Stimulated activated CD4-positive, alpha-beta T cell treated with anti-CD3 and anti-CD28 coated beads, Interleukin-15, amount 100 ng/mL, for 48 hours (primary cell): ENCODE data around the gene SPATS2.
A peak's percentile ranks its signal among the peaks of the same experiment; 100 is the strongest.

Experiments
- DNase-seq, 2 donors: peaks; one replicate each; pipeline ENCODE4 v3.0.0-alpha.2; 2020; ENCODE audit warnings: low read depth in 2 of 2

The SPATS2 gene

DNA sequence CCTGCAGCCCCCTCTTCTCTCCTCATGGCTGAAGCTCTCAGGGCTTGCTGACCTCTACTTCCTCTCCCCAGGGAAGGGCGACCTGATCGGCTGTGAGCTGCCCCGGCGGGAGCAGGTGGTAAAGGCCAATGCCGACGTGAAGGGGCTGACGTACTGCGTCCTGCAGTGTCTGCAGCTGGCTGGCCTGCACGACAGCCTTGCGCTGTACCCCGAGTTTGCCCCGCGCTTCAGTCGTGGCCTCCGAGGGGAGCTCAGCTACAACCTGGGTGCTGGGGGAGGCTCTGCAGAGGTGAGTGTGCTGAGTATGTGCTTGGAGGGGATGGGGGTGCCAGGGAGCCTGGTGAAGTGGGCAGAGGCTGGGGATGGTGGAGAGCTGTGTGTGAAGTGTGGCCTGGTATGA lies 187.0 kb downstream of the SPATS2 start:
- DNase-seq = no peak

DNA sequence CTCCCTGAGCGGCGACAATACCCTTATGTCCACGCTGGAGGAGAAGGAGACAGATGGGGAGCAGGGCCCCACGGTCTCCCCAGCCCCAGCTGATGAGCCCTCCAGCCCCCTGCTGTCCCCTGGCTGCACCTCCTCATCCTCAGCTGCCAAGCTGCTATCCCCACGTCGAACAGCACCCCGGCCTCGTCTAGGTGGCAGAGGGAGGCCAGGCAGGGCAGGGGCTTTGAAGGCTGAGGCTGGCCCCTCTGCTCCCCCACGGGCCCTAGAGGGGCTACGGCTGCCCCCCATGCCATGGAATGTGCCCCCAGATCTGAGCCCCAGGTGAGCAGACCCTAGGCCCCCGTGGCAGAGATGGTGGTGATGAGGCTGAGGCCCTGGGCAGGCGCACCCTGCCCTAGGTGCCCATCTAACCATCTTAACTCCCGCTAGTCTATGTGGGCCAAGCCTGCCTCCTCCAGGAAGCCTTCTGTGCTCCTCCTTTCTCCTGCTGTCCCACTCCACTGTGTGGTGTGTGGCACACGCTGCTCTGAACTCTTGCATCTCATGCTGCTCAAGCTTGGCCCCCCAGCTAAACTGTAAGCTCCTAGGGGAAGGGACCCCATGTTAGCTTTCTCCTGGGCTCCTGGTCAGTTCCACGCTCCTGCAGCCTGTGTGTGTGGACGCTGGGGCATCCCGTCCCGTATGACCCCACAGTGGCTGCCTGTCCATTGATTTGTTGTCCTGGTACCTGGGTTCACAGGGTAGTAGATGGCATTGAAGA lies 188.5 kb downstream of the SPATS2 start:
- DNase-seq = no peak

DNA sequence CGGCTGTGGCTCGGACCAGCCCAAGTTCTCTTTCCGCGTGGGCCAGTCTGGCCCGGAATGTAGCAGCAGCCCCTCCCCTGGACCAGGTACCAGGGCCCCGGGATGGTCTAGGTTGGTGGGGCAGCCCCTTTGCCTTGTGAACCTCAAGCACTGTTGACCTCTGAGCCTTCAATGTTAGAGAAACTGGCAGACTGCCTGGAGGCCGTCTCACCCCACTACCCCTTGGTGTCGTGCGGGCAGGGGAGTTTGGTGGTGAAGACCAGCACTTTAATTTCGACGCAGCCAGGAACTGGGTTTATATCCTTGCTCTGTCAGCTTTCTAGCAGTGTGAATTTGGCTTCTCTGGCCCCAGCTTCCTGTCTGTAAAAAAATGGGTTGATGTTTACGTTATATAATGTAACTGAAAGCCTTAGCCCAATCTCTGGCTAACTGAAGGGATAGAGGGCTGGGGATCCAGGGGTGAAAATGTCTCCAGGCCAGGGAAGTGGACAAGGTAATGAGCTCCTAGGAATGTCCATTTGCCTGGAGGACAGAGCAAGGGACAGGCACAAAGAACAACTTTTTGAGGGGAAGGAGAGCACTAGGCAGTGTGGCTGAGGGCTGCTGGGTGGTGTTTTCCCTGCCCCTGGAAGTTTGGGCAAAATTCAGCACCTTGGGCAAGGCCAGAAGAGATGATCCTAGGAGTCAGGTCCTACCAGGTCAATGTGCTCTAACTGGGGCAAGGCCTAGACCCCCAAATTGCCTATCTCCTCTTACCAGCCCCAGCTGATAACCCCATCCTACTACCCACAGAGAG lies 189.3 kb downstream of the SPATS2 start:
- DNase-seq = no peak

DNA sequence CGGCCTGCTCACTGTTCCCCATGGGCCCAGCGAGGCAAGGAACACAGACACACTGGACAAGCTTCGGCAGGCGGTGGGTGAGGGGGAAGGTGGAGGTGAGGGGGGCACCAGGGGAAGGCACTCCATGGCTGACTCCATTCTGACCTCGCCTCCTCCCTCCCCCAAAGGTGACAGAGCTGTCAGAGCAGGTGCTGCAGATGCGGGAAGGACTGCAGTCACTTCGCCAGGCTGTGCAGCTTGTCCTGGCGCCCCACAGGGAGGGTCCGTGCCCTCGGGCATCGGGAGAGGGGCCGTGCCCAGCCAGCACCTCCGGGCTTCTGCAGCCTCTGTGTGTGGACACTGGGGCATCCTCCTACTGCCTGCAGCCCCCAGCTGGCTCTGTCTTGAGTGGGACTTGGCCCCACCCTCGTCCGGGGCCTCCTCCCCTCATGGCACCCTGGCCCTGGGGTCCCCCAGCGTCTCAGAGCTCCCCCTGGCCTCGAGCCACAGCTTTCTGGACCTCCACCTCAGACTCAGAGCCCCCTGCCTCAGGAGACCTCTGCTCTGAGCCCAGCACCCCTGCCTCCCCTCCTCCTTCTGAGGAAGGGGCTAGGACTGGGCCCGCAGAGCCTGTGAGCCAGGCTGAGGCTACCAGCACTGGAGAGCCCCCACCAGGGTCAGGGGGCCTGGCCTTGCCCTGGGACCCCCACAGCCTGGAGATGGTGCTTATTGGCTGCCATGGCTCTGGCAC lies 190.1 kb downstream of the SPATS2 start:
- DNase-seq = no peak

DNA sequence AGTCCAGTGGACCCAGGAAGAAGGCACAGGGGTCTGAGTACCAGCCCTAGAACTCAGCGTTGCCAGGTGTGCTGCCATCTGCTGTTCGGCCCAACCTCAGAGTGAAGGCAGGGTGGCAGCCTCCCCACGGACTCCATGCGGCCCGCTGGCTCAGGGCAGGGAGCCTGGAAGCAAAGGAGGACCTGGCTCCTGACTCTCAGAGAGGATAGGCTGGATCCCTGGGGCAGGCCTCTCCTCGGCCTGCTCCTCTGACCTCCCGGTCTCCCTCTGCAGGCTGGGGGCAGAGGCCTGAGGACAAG lies 190.6 kb downstream of the SPATS2 start:
- DNase-seq = no peak

DNA sequence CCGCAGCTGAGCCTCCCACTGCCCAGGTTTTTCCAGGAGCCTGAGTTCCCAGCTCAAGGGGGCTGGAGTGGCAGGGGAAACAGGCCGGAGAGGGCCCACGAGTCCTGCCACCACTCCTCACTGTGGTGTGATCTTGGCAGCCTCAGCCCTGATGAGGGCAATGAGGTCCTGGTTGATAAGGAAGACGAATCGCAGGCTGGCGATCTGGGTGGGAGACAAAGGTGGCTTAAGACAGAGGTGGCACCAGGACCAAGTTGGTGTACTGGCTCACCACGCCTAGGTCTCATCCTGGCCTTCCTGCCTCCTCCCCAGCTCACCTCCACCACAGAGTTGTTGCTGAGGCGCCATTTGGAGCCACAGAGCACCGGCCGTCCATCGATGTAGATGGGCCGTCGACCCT lies 191.3 kb downstream of the SPATS2 start:
- DNase-seq = no peak

DNA sequence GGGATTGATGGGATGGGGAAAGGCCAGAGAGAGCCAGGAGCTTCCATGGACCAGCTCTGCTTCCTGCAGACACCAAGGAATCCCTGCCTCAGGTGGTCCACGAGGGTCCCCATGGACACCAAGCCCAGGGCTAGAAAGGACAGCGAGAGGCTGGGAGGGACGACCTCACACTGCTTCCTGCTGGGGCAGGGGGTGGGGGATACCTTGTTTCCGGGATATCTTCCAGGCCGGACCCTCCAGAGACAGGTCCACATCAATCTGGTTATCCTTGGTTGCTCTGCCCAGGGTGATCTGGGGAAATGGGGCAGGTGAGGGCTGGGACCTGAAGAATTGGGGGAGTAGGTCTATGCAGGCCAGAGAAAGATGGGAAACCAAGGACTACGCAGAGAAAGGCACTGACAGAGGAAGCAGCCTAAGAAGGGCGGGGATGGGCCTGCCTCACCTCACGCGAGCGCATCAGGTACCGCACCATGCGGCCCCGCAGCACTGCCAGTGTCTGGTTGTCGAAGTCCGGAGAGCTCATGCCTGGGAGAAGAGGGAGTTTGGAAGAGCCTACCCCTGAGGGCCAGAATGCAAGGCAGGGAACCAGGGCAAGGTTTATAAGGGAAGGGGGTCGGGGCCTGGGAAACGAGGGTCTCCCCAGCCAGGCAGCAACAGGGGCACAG lies 191.9 kb downstream of the SPATS2 start:
- DNase-seq = no peak

DNA sequence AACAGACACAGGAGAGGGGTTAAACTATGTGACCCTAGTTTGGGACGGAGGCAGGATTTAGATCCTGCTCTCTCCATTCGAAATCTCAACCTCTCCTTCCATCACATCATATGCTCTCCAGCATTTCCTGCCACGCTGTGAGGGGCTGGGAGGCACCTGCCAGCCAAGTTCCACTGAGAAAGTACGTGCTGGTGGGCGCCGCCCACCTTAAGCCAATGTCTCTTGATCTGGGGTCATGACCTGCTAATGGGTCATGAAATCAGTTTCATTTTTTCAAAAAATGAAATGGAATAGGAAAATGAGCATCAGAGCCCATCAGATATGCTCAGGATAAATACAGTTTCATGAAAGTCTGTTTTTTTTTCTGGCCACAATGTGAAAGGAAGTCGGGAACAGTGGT lies 193.4 kb downstream of the SPATS2 start:
- no peak for DNase-seq

DNA sequence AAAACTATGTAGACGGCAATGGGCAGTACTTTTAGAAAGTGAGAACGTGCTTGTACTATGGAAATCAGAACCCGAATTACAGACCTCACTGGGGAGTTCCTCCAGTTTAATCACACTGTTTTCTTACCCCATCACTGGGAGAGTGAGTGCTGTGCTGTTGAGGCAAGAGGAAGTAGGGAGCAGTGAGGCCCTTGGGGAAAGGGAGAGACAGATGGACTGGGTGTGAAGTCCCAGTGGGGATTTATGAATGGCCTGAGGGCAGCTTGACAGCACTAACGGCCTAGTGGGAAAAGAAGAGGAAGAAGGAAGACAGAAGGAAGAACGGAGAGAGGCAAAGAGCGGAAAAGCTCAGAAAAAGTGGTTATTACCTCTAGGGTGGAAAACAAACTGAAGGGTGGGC lies 195.0 kb downstream of the SPATS2 start:
- no peak for DNase-seq

DNA sequence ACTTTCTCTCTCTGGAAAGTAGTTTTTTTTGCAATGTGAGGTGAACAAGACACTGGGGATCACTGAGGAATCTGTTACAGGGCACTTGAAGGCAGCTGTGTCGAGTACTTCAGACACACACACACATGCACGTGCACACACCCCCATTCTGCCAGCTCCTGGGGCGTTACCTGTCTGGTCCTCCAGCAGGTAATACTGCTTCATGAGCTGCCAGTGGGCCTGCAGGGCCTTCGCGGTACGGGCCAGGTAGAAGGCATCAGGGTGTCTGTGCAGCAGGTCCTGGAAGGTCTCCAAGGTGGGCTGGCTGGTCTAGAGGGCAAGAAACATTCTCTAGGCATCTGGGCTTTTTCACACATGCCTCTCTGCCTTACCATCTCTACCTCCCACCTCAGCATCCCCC lies 195.6 kb downstream of the SPATS2 start:
- DNase-seq = no peak

DNA sequence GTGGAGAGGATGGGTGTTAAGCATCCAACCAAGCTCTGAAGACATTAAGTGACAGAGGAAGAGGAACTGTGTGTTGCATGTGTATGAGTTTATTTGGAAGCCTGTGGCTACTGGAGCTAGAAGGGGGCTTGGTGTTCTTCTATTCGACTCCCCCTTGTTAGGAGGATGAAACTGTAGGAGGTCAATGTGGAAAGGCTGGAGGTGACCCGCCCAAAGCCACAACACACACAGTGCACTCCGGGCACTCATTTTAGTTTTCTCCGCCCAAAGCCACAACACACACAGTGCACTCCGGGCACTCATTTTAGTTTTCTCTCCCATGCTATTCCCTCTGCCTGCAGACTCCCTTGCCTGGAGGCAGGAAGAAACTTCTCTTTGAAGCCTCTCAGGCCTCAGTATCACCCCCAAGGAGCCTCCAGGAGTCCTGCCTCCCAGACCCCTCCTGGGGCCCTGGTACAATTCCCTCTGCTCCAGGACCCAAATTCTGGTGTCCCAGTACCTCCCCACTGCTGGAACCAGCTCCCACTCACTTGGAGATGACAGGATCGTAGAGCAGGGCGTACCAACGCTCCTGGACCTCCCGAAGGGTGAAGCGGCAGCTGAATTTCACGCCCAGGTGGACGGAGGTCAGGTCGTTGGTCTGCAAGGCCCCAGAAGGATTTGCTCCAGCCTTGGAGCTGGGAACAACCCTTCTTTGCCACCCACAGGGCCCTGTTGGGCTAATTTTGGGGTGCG lies 196.9 kb downstream of the SPATS2 start:
- no peak for DNase-seq

DNA sequence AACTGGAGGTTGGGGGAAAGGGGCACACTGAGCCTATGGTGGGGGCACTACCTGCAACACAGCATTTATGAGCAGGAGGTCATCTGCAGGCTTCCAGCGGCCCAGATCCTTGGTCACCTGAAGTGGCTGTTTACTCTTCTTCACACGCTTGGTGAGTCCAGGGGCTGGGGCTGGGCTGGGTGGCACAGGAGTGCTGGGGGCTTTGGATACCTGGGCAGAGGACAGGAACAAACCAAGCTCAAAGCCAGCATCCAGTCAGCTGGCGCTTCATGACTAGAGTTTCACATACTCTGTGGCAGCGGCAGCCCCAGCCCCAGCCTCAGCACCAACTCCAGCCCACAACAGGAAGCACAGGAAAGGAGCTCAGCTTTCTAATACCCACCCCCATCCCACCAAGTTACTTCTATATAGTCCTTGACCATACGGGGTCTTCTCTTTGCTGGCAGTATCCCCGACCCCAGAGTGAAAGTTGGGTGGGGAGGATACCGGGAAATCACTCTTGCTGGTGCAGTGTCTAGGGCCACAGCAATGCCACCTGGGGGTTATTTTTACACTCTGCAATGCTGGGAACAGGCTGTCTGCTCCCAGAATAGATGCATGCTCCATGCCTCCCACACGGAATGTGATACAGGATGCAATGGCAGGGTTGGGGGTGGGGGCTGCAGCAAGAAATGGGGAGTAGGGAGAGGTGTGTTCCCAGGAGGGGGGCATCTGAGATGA lies 197.6 kb downstream of the SPATS2 start:
- no peak for DNase-seq

DNA sequence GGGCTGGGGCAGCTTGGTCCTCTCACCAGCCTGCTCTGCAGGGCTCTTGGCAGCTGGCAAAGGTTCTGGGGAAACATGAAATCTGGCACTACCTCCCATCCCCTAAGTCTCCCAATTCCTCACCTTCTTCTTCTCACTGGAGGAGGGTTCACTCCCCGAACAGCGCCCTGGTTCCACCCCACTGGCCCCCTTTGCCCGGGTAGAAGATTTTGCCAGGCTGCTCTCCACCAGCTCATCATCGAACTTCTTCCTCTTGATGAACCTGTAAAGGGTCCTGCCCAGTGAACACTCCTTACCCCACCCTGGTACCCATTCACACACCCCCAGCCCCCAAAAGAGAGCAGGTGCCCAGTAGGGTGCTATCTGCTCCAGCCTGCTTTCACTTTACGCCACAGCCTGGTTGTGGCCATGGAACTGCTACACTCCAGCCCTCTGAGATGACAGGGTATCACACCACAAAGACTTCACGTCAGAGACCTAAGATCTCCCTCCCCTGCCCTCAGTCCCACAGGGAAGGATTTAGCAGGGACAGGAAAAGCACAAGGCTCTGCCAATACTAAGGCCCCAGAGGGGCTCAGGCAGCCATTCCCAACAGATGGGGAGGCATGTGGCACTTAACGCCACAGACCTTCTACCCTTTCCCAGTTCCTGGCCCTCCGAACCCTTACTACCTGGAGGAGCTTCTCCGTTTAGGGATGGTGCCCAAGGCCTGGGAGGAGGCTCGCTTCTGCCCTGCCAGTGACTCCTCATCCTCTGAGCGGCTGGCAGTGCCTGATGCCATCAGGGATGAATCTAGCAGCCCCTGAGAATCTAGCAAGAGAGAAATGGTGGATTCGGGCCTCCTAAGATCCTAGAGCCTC lies 198.4 kb downstream of the SPATS2 start:
- DNase-seq = no peak

DNA sequence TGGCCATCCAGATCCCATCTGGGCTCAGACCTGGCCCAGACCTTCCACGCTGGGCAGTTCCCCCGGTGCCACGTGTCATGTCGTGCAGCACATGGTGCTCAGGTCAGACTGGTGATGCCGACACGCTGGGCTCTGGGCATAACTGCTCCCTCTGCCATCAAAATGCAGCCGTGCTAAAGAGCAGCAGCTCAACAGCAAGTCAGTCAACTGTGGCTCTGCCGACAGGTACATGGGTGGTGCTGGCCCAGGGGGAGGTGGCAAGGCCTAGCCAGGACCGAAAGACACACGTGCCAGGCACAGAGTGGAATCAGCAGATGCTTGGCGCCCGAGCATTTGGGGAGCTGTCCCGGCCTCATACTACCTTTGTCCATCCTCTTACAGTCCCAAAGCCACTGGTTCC lies 199.1 kb downstream of the SPATS2 start:
- DNase-seq = no peak

DNA sequence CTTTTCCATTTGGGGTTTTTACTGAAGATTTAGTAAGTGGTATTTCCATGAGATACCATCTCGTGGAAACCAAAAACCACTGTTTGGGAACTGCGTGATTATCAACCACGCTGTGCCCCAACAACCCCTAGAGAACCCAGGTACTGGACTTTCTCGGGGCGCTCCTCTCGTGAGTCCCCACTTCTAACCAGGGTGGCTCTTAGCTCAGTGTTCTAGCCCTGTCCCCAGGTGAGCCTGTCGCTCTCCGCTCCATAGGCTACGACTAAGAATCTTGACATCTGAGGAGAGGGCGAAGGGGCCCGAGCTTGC lies 200.0 kb downstream of the SPATS2 start:
- DNase-seq = no peak

DNA sequence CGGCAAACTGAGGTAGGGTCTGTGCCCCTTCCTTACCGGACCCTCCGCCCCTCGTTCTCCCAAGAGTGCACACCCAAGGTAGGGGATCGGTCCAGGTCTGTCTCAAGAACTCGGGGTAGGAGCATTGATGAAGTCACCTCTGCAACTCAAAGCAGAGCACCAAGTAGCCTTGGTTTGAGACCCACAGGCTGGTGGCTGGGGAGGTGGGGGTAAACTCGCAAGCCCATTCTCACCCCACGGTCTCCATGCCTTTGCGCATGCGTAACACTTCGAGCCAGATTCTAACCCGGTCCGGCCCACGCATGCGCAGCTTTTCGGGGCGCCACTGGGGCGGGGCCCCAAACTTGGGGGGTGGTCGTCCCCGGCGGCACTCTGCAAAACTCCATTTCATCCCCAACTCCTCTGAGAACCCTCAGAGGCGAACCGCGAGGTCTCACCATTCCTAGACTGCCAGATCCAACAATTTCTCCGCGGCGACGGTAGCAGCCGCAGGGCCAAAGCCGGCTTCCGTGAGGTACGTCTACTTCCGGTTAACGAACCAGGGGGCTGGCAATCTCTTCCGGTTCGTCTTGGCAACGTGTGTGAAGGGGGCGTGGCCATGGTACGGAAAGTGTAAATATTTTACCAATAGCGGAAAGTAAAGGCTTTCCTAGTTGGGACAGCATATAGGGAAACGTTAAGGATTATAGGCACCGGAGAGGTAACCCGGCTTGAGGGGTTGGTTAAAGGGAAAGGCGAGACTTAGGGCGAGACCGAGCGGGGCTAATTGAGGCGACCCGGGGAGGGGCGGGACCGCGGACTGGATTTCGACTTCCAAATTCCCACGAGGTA lies 200.6 kb downstream of the SPATS2 start, which contains the start of gene MCRS1:
MCRS1 (minus strand) TSS at position 532 of the 831 bp plus-strand sequence. CDS start 1,411 bp downstream, outside the sequence.
- DNase-seq = peak; percentile 80 to 81

DNA sequence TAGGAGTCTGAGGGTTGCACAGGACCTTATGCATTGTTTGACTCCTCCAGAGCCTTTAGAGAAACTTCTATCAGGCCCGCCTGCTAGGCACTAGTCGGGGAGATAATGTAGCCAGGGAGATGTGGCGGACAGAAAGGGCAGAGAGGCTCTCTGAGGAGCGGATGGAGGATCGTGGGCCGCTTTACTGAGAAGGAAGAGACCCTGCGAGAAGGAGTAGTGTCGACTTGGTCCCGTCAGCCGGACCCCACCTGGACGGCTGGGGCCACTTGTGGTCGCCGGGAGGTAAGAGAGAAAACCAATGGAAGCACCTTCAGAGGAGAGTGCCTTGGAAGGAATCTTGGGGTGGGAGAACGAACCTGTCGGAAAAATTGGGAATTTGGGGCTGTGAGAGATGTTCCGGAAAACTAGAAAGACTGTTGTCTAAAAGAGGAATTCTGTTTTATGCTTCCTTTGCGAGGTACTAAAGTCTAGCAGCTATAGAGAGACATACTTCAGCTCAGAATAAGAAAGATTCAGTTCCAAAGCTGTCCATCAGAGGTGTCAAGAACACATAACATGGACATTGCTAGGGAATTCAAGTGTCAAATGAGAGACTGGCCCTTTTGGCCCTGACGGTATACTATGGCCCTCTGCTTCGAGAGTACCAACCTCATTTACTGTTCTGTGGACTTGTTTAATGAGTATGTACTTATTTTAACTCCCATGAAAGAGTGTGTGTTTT lies 201.3 kb downstream of the SPATS2 start:
- DNase-seq = no peak
